Activated CD4-positive, alpha-beta T cell treated with anti-CD3 and anti-CD28 coated beads, Interleukin-2, amount 10 ng/mL, durations not matched to agents 7 days and 5 days (primary cell): ENCODE results near the gene NOC2L. TPM values are rescaled to one million over a fixed set of nuclear protein-coding genes. Genes with fewer than 3 reads are reported as not detected.
"Not testable (repeated sequence)": the region's sequence is repeated elsewhere in the genome, so short reads cannot be mapped to it uniquely, and the experiment has no call there.

Experiments
- CTCF ChIA-PET: fragments of 350-600 bp; sonication (Branson Sonifier 250); formaldehyde crosslinking; loops from one replicate; lab custom pipeline; 2021; ENCODE audit warnings: antibody characterized with exemption; lab: Charles Lee
- POLR2A ChIA-PET: fragments of 350-600 bp; sonication (Branson Sonifier 250); formaldehyde crosslinking; loops from one replicate; lab custom pipeline; 2021; ENCODE audit warnings: antibody characterized with exemption; lab: Charles Lee
- DNase-seq: peaks from one replicate; pipeline ENCODE4 v3.0.0-alpha.2; 2020
- H3K27ac Mint-ChIP-seq: one replicate; pipeline ENCODE4 v1.8.0; 2021; ENCODE audit warnings: mild to moderate bottlenecking, moderate library complexity, mixed read lengths
- H3K27me3 Mint-ChIP-seq: one replicate; pipeline ENCODE4 v1.8.0; 2021; ENCODE audit warnings: mixed read lengths
- H3K36me3 Mint-ChIP-seq: one replicate; pipeline ENCODE4 v1.8.0; 2021; ENCODE audit warnings: low read depth, mixed read lengths
- H3K4me1 Mint-ChIP-seq: one replicate; pipeline ENCODE4 v1.8.0; 2021; ENCODE audit warnings: mixed read lengths
- H3K4me3 Mint-ChIP-seq: one replicate; pipeline ENCODE4 v1.8.0; 2021; ENCODE audit warnings: mild to moderate bottlenecking, moderate library complexity, mixed read lengths
- H3K9me3 Mint-ChIP-seq: one replicate; pipeline ENCODE4 v1.8.0; 2021; ENCODE audit warnings: mixed read lengths
- total RNA-seq, 2 experiments: library from RNA; stranded (reverse); gene quantifications; one replicate each; pipeline ENCODE4 v1.2.3, GENCODE V29; 2021

The NOC2L gene
- total RNA-seq, 2 experiments from 2014 or later, result 60.5 to 71.8 TPM

GRCh38 chr1:897951-898350 lies 61.1 kb downstream of the NOC2L start:
- H3K27me3 Mint-ChIP-seq, result peaks cover 34% of the 10 kb centered on the region
- H3K36me3 Mint-ChIP-seq, H3K9me3 Mint-ChIP-seq, H3K4me3 Mint-ChIP-seq, POLR2A ChIA-PET, CTCF ChIA-PET, H3K27ac Mint-ChIP-seq: not testable (repeated sequence)
- peak; percentile 3 for DNase-seq
- H3K4me1 Mint-ChIP-seq, result peaks cover 12% of the 10 kb centered on the region

DNA sequence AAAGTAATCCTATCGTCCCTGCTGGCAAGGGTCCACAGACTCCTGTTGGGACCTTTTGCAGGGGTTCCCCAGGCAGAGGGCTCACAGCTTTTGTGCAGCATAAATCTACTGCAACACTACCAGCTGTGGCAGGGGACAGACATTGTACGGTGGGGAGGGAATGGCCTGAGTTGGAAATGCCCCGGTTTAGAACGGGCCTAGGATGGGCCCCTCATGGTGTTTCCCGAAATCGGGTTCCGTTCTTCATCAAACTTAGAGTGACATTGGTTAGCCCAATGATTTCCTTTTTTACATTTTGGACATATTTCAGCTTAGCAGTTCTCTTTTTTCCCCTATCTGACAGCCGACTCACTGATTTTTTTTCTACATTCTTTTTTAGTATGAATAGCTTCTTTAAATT lies 61.8 kb downstream of the NOC2L start:
- DNase-seq, result peak; percentile 2
- peaks cover 3% of the 10 kb centered on the region for H3K36me3 Mint-ChIP-seq
- H3K27me3 Mint-ChIP-seq, result peaks cover 35% of the 10 kb centered on the region
- peaks cover 7% of the 10 kb centered on the region for H3K9me3 Mint-ChIP-seq
- no peak overlapping the region for H3K4me3 Mint-ChIP-seq
- POLR2A ChIA-PET, result no interaction called here
- no peak overlapping the region for H3K27ac Mint-ChIP-seq
- peaks cover 12% of the 10 kb centered on the region for H3K4me1 Mint-ChIP-seq
- CTCF ChIA-PET, result no interaction called here

Other genes starting within 250 kb of the NOC2L start
- not detected for gene SAMD11, start 35.3 kb downstream of the NOC2L start, total RNA-seq
- 10 to 100 TPM; 23.6 to 27.1 TPM for gene KLHL17, start 1.3 kb upstream of the NOC2L start, total RNA-seq
- gene PLEKHN1, start 7.2 kb upstream of the NOC2L start, total RNA-seq, result 1 to 10 TPM; 3.2 TPM
- gene PERM1, start 22.8 kb upstream of the NOC2L start, total RNA-seq, result not detected
- under 1 TPM; 0.42 to 0.46 TPM for gene HES4, start 40.8 kb upstream of the NOC2L start, total RNA-seq
- gene ISG15, start 54.2 kb upstream of the NOC2L start, total RNA-seq, result 100 to 1,000 TPM; 237 to 332 TPM
- 1 to 10 TPM; 7.4 to 8.3 TPM for gene AGRN, start 60.9 kb upstream of the NOC2L start, total RNA-seq
- gene RNF223, start 115.0 kb upstream of the NOC2L start, total RNA-seq, result not detected
- gene C1orf159, start 156.8 kb upstream of the NOC2L start, total RNA-seq, result 10 to 100 TPM; 18.0 to 22.0 TPM
- under 1 TPM; 0.15 to 0.27 TPM for gene TTLL10, start 214.6 kb upstream of the NOC2L start, total RNA-seq
- gene TNFRSF18, start 247.3 kb upstream of the NOC2L start, total RNA-seq, result 10 to 100 TPM; 26.0 to 33.9 TPM